GM18870 (cell line): ENCODE results near the gene FMNL2.

Experiments
- ATAC-seq: cut with Tn5 transposase; IDR thresholded peaks from one replicate; pipeline ENCODE4 v1.9.1; 2021; ENCODE audit warnings: moderate library complexity; ENCODE audit not compliant: unreplicated experiment

Gene FMNL2

GRCh38 chr2:152337511-152337903, 2.5 kb downstream of the FMNL2 start:
- no peak for ATAC-seq

- ATAC-seq: no peak
Measured at GRCh38 chr2:152339556-152340286, 4.7 kb downstream of the FMNL2 start.

GRCh38 chr2:152342259-152343046, 7.5 kb downstream of the FMNL2 start:
- no peak for ATAC-seq

GRCh38 chr2:152343426-152343825, 8.5 kb downstream of the FMNL2 start:
- no peak for ATAC-seq

- ATAC-seq: no peak
Measured at GRCh38 chr2:152344579-152345195, 9.7 kb downstream of the FMNL2 start.

- no peak for ATAC-seq
Measured at GRCh38 chr2:152347076-152347475, 12.1 kb downstream of the FMNL2 start.

GRCh38 chr2:152348388-152348787, 13.4 kb downstream of the FMNL2 start:
- no peak for ATAC-seq

- ATAC-seq: no peak
Measured at GRCh38 chr2:152349416-152349815, 14.4 kb downstream of the FMNL2 start.

- no peak for ATAC-seq
Measured at GRCh38 chr2:152350155-152350679, 15.2 kb downstream of the FMNL2 start.

GRCh38 chr2:152352616-152353015, 17.6 kb downstream of the FMNL2 start:
- no peak for ATAC-seq

GRCh38 chr2:152353364-152353763, 18.4 kb downstream of the FMNL2 start:
- ATAC-seq: no peak

- ATAC-seq: no peak
Measured at GRCh38 chr2:152354069-152354755, 19.2 kb downstream of the FMNL2 start.

GRCh38 chr2:152354909-152355308, 19.9 kb downstream of the FMNL2 start:
- ATAC-seq: no peak

GRCh38 chr2:152355409-152355831, 20.4 kb downstream of the FMNL2 start:
- ATAC-seq: no peak

GRCh38 chr2:152359573-152360363, 24.8 kb downstream of the FMNL2 start:
- no peak for ATAC-seq

GRCh38 chr2:152363936-152364335, 29.0 kb downstream of the FMNL2 start:
- no peak for ATAC-seq

- no peak for ATAC-seq
Measured at GRCh38 chr2:152367547-152368390, 32.8 kb downstream of the FMNL2 start.

GRCh38 chr2:152369176-152369860, 34.3 kb downstream of the FMNL2 start:
- ATAC-seq: no peak

GRCh38 chr2:152370783-152371182, 35.8 kb downstream of the FMNL2 start:
- ATAC-seq: no peak
